NOMO-1 treated with dmso at 0.1 percent for 144 hours (cell line): ENCODE data around the gene PRAMEF11.
"Not testable (repeated sequence)": the region's sequence is repeated elsewhere in the genome, so short reads cannot be mapped to it uniquely, and the experiment has no call there.

Experiments
- DNase-seq: peaks from one replicate; lab custom pipeline; 2025; ENCODE audit not compliant: unreplicated experiment; lab: John Stamatoyannopoulos, UW

Gene PRAMEF11

GRCh38 chr1:12831310-12831709, at the start of gene PRAMEF11:
TSS of gene PRAMEF11 (minus strand) at chr1:12831410. CDS start at chr1:12828789, 2,621 bp downstream.
- DNase-seq = not testable (repeated sequence)

GRCh38 chr1:12878453-12878852, 47.2 kb upstream of the PRAMEF11 start:
- not testable (repeated sequence) for DNase-seq

GRCh38 chr1:12863131-12863880, 32.1 kb upstream of the PRAMEF11 start:
- DNase-seq = not testable (repeated sequence)

- not testable (repeated sequence) for DNase-seq
Observed at GRCh38 chr1:12856786-12857185, 25.6 kb upstream of the PRAMEF11 start, which contains the start of gene PRAMEF2. TSS of gene PRAMEF2 (plus strand) at chr1:12857086. CDS start at chr1:12859010, 1,924 bp downstream.

GRCh38 chr1:12851779-12852178, 20.6 kb upstream of the PRAMEF11 start:
- DNase-seq = no peak

- DNase-seq = not testable (repeated sequence)
Observed at GRCh38 chr1:12848620-12849019, 17.4 kb upstream of the PRAMEF11 start, which contains the start of gene HNRNPCL1. TSS of gene HNRNPCL1 (minus strand) at chr1:12848720. CDS start at chr1:12848289, 431 bp downstream.

- DNase-seq = not testable (repeated sequence)
Observed at GRCh38 chr1:12833251-12833650, 2.0 kb upstream of the PRAMEF11 start.

GRCh38 chr1:12819061-12819460, 12.1 kb downstream of the PRAMEF11 start:
- not testable (repeated sequence) for DNase-seq

GRCh38 chr1:12811409-12811784, 19.8 kb downstream of the PRAMEF11 start:
- DNase-seq = no peak

GRCh38 chr1:12810691-12811408, 20.4 kb downstream of the PRAMEF11 start:
- no peak for DNase-seq

- DNase-seq = no peak
Observed at GRCh38 chr1:12809933-12810332, 21.3 kb downstream of the PRAMEF11 start.

GRCh38 chr1:12799730-12800129, 31.5 kb downstream of the PRAMEF11 start:
- no peak for DNase-seq

- no peak for DNase-seq
Observed at GRCh38 chr1:12798911-12799310, 32.3 kb downstream of the PRAMEF11 start.

- DNase-seq = not testable (repeated sequence)
Observed at GRCh38 chr1:12791097-12791496, 40.1 kb downstream of the PRAMEF11 start, which contains the start of gene PRAMEF1. TSS of gene PRAMEF1 (plus strand) at chr1:12791397. CDS start at chr1:12793228, 1,831 bp downstream.

- not testable (repeated sequence) for DNase-seq
Observed at GRCh38 chr1:12784729-12785128, 46.5 kb downstream of the PRAMEF11 start.

GRCh38 chr1:12783783-12784182, 47.4 kb downstream of the PRAMEF11 start:
- not testable (repeated sequence) for DNase-seq

- DNase-seq = not testable (repeated sequence)
Observed at GRCh38 chr1:12781488-12781887, 49.7 kb downstream of the PRAMEF11 start.

- no peak for DNase-seq
Observed at GRCh38 chr1:12778907-12779306, 52.3 kb downstream of the PRAMEF11 start.

GRCh38 chr1:12778061-12778460, 53.1 kb downstream of the PRAMEF11 start:
- no peak for DNase-seq

GRCh38 chr1:12776801-12777557, 54.2 kb downstream of the PRAMEF11 start:
- no peak for DNase-seq

- no peak for DNase-seq
Observed at GRCh38 chr1:12775443-12775842, 55.8 kb downstream of the PRAMEF11 start.
